Measurements from ENCODE around the gene ATP1A2. TPM values are rescaled to one million over a fixed set of nuclear protein-coding genes. Genes with fewer than 3 reads are reported as not detected.

ATP1A2 gene
- total and polyA plus RNA-seq, 2 of the 8 experiments (the other 6 are each of a cell fraction or from before 2014, with no cell fraction given), result 39.7 to 40.8 TPM

DNA sequence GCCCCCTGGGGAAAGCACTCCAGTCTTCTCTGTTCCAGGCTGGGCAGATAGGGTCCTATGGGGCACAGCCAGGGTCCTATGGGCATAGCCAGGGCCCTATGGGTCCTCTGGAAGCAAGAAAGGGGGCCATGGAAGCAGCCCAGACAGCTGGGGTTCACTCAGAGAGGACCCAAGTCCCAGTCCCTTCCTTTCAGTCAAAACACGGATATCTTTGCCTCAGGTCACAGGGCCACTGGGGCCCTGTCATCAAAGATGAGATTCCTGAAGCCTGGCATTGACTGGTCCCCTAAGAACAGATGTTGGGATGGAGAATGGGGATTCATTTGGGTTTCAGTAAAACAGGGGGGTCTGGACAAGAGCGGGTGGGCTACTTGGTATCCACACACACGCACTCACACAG lies 25.7 kb upstream of the ATP1A2 start:
- H3K4me2 ChIP-seq (ENCODE audit: insufficient read depth in 1 of 2, low read depth in 2 of 2, low read length in 2 of 2), result no peak overlapping the region
- peaks cover 9 to 35% (median 19%) of the 10 kb centered on the region in 4 experiments for H3K36me3 ChIP-seq (ENCODE audit: control insufficient read depth in 2 of 4, insufficient read depth in 4 of 4, low read length in 3 of 4)
- no peak overlapping the region for H3K23ac ChIP-seq (ENCODE audit: insufficient read length)
- H2BK20ac ChIP-seq (ENCODE audit: low read length), result no peak overlapping the region
- H2BK120ac ChIP-seq (replicated peaks; ENCODE audit: low read depth, low read length), result no peak overlapping the region
- peaks cover 0 to 4% (median 0%) of the 10 kb centered on the region in 4 experiments; a peak in 3 of 7 replicates for H3K27me3 ChIP-seq (replicated peaks in 1 of 4; ENCODE audit: control insufficient read depth in 3 of 4, extremely low read depth in 1 of 4, insufficient read depth in 3 of 4, low read length in 3 of 4)
- no peak overlapping the region for H2BK15ac ChIP-seq (ENCODE audit: low read length)
- no peaks in the 10 kb centered on the region for H3K23me2 ChIP-seq (ENCODE audit: low read depth, low read length)
- no peak overlapping the region for H3K4ac ChIP-seq (replicated peaks; ENCODE audit: insufficient read length, low read depth, low read length)
- H3K27ac ChIP-seq (ENCODE audit: low read depth, low read length), result no peak overlapping the region
- H2AK5ac ChIP-seq (ENCODE audit: low read depth, low read length), result no peak overlapping the region
- peaks cover 0 to 3% (median 1%) of the 10 kb centered on the region in 4 experiments; a peak in 3 of 7 replicates for H3K4me1 ChIP-seq (replicated peaks in 1 of 4; ENCODE audit: control insufficient read depth in 3 of 4, insufficient read depth in 4 of 4, low read length in 3 of 4)
- no peak overlapping the region for H4K91ac ChIP-seq (replicated peaks; ENCODE audit: insufficient read length, low read length)
- H3K79me2 ChIP-seq (ENCODE audit: control insufficient read depth in 1 of 2, insufficient read depth in 2 of 2, low read length in 2 of 2), result peaks cover 0 to 8% of the 10 kb centered on the region in 2 experiments; a peak in 2 of 4 replicates
- H2BK12ac ChIP-seq (ENCODE audit: low read depth, low read length), result no peak overlapping the region
- H4K20me1 ChIP-seq (replicated peaks in 1 of 2; ENCODE audit: control insufficient read depth in 1 of 2, insufficient read depth in 2 of 2, low read length in 2 of 2), result peaks cover 0 to 4% of the 10 kb centered on the region in 2 experiments
- no peak overlapping the region for H3K4me3 ChIP-seq (ENCODE audit: extremely low read depth in 1 of 4, insufficient read depth in 2 of 4, low read depth in 3 of 4, low read length in 4 of 4)
- no peak overlapping the region for H4K8ac ChIP-seq (ENCODE audit: extremely low read depth, insufficient read depth, low read length)
- 97% methylated on average over 3 of the region's 3 CpGs; no CpG with 5 or more reads in 1 of the 2 experiments for WGBS, 2 experiments (ENCODE audit: extremely low coverage in 1 of 2, insufficient coverage in 1 of 2, insufficient read length in 1 of 2, insufficient replicate concordance in 2 of 2, low coverage in 1 of 2, low lambda C conversion rate in 2 of 2, missing lambda C conversion rate in 1 of 2)
- peaks cover 4% of the 10 kb centered on the region; the same call in 1 of the 2 replicates for H3K79me1 ChIP-seq (ENCODE audit: low read depth, low read length)
- POLR2A ChIA-PET (ENCODE audit: partially characterized antibody), result interaction anchor here (0.8 kb wide), 2 partner anchors 12 to 116 kb away, joined by 3 to 4 read pairs; no protein-coding TSS in a partner anchor
- no peaks in the 10 kb centered on the region for H3K9me3 ChIP-seq (ENCODE audit: insufficient read depth in 2 of 2, low read depth in 1 of 2, low read length in 1 of 2)
- H3K18ac ChIP-seq (ENCODE audit: extremely low read depth, low read length), result no peak overlapping the region
- CTCF ChIA-PET (ENCODE audit: partially characterized antibody), result interaction anchor here (1.6 to 50.1 kb wide), 5 partner anchors 6 to 33 kb away, joined by 4 to 1874 read pairs (median 37); partner anchors contain the start of genes IGSF8 and KCNJ10
- no peak for FAIRE-seq
- no peak overlapping the region for H2AFZ ChIP-seq (ENCODE audit: low read length)
- H3K14ac ChIP-seq (ENCODE audit: insufficient read length), result no peak overlapping the region
- no peak overlapping the region for H2BK5ac ChIP-seq (ENCODE audit: low read depth, low read length)
- H3K9ac ChIP-seq (replicated peaks in 1 of 4; ENCODE audit: extremely low read depth in 1 of 4, low read depth in 3 of 4, low read length in 3 of 4), result no peak overlapping the region
- no peak overlapping the region for H4K5ac ChIP-seq (ENCODE audit: insufficient read length, low read depth, low read length)
- DNase-seq (ENCODE audit: low read depth in 1 of 2, low spot score in 2 of 2), result no peak
- no peak overlapping the region for H3K56ac ChIP-seq (replicated peaks; ENCODE audit: insufficient read length, low read depth, low read length)
- TF ChIP-seq SUZ12 (IDR thresholded peaks at IDR 0.05; ENCODE audit: low read length) (no peak), ASH2L (IDR thresholded peaks at IDR 0.05; ENCODE audit: low read length) (no peak), RFX5 (IDR thresholded peaks at IDR 0.05; ENCODE audit: borderline replicate concordance, low read depth, low read length) (no peak), CHD2 (IDR thresholded peaks at IDR 0.05; ENCODE audit: low read length) (no peak), POLR2A (IDR thresholded peaks at IDR 0.05; ENCODE audit: control extremely low read depth in 1 of 2, low read depth in 2 of 2, low read length in 2 of 2) (no peak), MAFK (IDR thresholded peaks at IDR 0.05; ENCODE audit: low read depth, low read length) (no peak), SP1 (IDR thresholded peaks at IDR 0.05; ENCODE audit: low read depth, low read length) (no peak), KDM1A (IDR thresholded peaks at IDR 0.05; ENCODE audit: borderline replicate concordance, low read length) (no peak), POU5F1 (IDR thresholded peaks at IDR 0.05; ENCODE audit: low read depth, low read length) (no peak), CBX8 (IDR thresholded peaks at IDR 0.05; ENCODE audit: borderline replicate concordance, low read depth, low read length) (no peak), SIX5 (IDR thresholded peaks at IDR 0.05; ENCODE audit: low read depth, low read length) (no peak), TAF1 (IDR thresholded peaks at IDR 0.05; ENCODE audit: low read depth, low read length) (no peak), CBX5 (IDR thresholded peaks at IDR 0.05; ENCODE audit: low read depth, low read length) (no peak), TBP (IDR thresholded peaks at IDR 0.05; ENCODE audit: low read depth, low read length) (no peak)
- TF ChIP-seq, protein P1, sequence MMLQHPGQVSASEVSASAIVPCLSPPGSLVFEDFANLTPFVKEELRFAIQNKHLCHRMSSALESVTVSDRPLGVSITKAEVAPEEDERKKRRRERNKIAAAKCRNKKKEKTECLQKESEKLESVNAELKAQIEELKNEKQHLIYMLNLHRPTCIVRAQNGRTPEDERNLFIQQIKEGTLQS (IDR thresholded peaks at IDR 0.05; ENCODE audit: insufficient read depth, low read depth, low read length), result no peak
